ENCODE results near the gene IRGC. TPM values are rescaled to one million over a fixed set of nuclear protein-coding genes. Genes with fewer than 3 reads are reported as not detected.

IRGC gene
- total RNA-seq, 1 donor = not detected

DNA sequence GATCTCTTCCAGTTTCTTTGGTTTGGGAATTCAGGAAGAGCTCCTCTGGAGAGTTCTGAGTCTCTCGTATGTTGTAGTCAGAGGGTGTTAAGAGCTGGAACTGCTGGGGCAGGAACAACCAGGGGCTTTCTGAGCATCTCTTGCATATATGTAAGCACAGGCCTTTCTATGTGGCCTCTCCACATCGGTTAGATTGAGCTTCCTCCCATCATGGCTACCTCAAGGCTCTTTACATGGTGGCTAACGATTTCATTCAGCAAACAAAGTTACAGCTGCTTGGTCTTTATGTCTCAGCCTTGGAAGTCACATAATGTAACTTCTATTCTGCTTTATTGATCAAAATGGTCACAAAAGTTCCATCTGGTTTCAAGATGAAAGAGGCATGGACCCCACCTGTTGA, 25.4 kb upstream of the IRGC start:
- DNase-seq (ENCODE audit: low read depth in 2 of 3, low spot score in 2 of 3) = no peak

DNA sequence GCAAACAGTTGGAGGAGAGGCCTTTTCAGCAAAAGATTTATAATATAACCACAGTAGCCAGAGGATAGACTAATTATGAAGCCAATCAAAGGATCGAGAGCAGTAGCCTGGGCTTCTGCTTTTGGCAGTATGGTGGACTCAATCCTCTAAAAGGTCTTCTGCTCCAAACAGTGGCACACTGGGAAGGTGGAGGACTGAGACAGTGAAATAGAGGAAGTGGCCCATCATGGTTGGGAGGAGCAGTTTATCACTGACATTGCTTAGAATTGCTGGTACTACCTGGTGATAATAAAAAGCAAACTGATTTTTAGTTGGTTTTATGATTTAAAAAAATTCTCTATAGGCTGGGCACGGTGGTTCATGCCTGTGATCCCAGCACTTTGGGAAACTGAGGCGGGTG, 25.0 kb upstream of the IRGC start:
- DNase-seq (ENCODE audit: low read depth in 2 of 3, low spot score in 2 of 3) = no peak

DNA sequence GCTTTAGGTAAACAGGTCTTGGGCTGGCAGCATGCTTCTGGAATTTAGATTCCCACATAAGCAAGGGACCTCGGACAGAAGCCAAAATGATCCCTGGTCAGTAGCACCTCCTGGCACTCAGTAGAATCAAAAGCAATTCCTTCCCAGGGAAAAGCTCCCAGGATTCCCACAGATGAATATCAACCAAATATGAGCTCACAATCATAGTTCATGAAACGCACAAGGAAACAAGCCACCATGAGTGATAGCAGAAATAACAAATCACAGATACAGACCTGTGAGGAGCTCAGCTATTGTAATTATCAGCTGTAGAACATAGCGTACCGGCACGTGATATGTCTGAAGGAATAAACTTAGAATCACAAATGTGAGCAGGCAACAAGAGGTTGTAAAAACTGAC, 24.1 kb upstream of the IRGC start:
- DNase-seq (ENCODE audit: low read depth in 2 of 3, low spot score in 2 of 3) = no peak

DNA sequence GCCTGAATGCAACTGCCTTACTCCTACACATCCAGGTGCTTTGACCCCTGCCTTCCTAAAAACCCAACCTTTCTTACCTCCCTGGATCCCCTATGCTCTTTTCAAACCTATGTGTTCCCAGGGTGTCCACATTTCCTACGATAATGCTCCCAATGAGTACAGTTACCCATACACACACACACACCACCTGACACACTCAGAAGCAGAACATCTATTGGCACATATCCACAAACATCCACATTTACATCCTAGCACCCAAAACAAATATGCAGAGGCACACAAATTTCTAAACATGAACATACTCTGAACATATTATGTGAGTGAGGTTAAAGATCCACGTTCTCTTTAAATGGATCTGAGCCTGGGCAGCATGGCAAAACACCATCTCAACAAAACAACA, 23.5 kb upstream of the IRGC start:
- DNase-seq (ENCODE audit: low read depth in 2 of 3, low spot score in 2 of 3) = no peak

DNA sequence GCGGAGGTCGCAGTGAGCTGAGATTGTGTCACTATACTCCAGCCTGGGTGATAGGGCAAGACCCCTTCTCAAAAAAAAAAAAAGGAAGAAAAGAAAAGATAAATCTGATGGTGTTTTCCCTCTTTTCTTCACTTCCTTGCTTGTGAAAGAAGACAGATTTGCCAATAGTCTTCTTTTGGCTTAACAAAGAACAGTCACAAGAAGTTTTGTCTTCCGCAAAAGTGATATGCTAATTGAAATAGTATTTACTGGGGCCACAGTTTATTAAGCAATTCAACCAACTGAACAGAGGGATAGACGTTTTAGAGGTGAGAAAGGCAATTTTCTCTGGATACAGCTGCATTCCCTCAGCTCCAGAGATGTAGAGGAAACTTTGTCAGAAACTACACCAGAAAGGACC, 23.0 kb upstream of the IRGC start:
- DNase-seq (ENCODE audit: low read depth in 2 of 3, low spot score in 2 of 3) = no peak

DNA sequence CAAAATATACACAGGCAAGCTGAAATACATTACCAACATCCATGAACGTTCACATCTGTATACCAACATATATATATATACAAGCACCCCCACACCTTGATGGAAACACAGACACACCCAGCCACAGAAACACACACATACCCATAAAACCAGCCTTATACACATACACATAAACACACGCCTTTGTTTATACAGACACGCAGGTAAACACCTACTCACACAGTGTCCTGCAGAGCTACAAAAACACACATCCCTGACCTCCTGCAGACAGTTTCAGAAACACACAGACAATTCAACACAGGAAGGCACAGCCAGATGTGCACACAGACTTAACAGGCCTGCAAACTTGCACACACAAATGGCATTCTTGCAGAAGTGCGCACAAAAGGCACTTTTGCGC, 21.3 kb upstream of the IRGC start:
- DNase-seq (ENCODE audit: low read depth in 2 of 3, low spot score in 2 of 3) = no peak

DNA sequence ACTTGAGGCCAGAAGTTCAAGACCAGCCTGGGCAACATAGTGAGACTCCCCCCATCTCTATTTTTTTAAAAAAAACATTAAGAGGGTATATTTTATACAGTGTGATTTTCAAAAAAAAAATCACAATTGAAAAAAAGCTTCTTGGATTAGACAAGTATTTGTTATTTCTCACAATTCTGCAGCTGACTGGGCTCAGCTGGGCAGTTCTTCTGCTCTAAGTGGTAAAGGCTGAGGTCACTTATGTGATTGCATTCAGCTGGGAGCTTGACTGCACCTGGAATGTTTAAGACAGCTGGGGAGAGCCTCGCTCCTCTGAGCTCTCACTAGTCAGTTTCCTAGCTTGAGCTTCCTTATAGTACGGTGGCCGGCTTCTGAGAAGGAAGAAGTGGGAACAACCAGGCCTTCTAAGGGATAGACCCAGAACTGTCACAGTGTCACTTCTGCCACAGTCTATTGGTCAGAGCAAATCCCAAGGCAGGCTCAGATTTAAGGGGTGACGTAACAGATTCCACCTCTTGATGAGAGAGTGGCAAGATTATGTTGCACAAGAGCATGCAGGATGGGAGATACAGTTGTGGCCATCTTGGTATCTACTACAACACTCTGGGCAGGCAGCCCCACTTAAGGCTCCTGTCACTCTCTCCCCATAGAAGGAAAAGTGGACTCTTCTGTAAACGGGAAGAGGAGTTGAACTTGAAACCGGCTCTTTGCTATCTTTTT, 19.7 kb upstream of the IRGC start:
- no peak for DNase-seq (ENCODE audit: low read depth in 2 of 3, low spot score in 2 of 3)

DNA sequence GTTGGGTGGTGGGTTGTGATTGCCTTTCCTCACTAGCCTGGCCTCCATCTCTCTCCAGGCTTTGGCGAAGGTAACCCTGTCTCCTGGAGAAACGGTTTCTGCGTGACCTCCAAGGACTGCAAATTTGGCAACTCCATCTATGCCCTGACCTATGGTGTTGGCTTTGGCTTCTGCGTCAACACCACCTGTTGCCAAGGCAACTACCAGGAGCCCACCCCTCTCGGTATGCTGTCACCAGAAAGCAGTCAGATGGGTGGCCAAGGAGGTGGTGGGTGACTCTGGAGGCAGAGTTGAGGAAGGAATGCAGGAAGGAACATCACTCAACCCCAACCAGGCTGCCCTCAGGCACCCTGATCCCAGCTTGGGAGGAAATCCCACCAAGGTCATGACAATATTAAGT, 18.6 kb upstream of the IRGC start:
- DNase-seq (ENCODE audit: low read depth in 2 of 3, low spot score in 2 of 3) = no peak

DNA sequence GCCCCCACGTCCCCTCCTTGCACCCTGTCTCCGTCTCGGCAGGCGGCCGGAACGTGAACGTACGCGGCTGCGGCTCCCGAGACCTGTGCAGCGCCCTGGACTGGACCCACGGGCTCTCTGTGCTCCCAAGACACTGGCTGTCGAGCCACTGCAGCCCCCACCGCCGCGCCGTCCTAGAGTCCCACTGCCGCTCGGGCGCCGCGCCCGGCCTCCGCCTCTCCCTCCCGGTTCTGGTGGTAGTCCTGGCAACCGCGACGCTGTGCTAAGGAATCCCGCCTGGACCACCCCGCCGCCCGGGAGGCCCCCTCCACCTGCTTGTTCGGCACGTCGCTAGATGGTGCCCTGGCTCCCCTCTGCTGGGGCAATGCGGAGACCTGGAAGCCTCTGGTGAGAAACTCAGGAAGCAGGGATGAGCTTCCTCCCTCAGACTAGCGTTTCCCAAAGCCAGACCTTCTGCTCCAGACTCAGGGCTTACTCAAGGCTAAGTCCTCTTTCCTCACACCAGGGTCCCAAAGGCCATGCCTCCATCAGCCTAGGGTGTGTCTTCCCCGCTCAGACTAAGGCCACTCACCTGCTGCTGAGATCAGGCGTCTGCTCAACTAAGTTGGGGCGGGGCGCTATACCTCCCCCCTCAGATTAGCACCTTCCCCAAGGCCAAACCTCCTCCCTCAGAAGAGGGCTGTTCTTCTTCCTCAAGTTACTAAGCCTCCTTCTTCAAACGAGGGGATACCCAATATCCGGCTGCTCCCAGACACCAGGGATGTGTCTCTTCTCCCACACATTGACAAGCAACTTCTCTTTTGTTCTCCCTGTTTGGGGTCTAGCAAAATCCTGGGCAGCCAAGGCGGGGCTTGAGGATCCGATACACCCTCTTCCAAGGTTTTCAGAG, 16.1 kb upstream of the IRGC start:
- DNase-seq (ENCODE audit: low read depth in 2 of 3, low spot score in 2 of 3) = no peak

DNA sequence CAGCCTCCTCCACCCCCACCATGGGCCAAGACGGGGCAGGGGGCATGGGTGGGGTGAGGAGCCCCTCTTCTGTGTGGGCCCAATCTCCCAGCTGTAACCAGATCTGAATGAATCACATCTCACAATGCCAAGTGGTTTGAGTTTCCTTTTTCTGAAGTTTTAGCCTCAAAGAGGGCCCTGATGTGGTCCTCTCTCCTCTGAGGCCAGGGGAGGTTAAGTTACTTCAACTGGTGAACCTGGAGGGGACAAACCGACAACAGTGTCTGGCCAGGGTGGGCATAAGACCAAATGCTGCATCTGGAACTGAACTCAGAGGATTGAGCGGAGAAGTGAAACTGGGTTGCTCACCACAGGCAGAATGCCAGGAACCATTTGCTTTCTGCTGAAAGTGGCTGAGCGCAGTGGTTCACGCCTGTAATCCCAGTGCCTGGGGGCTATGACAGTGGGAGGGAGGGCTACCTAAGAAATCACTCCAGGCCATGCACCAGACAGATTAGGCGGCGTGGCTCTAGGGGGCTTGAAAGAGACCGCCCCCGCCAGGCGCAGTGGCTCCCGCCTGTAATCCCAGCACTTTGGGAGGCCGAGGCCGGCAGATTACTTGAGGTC, 15.4 kb upstream of the IRGC start:
- DNase-seq (ENCODE audit: low read depth in 2 of 3, low spot score in 2 of 3) = peak in 2 of 3 donors; percentile 41 to 59

DNA sequence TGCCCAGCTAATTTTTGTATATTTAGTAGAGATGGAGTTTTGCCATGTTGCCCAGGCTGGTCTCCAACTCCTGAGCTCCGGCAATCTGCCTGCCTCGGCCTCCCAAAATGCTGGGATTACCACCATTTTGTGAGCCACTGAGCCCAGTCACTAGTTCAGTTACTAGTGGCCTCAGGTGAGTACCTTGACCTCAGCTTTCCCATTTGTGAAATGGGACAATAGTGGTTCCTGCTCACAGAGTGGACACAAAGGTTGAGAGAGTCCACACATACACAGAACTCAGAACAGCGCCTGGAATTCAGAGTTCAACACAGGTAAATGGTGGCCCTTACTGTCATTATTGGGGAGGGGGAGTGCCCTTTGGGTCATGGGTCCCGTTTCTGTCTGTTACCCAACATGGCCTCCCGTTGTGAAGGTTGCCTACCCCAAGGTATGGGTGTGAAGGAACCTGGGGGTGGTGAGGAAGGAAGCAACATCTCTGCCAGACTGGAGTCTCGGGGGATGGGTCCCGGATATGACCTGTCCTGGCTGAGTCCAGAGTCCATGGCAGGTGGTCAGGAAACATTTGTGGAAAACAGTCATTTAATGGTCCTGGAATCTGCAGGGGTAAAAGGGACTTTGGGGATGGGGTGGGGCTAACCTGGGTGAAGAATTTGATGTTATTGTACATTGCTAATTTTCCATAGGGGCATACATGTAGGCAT, 11.7 kb upstream of the IRGC start:
- DNase-seq (ENCODE audit: low read depth in 2 of 3, low spot score in 2 of 3) = no peak

DNA sequence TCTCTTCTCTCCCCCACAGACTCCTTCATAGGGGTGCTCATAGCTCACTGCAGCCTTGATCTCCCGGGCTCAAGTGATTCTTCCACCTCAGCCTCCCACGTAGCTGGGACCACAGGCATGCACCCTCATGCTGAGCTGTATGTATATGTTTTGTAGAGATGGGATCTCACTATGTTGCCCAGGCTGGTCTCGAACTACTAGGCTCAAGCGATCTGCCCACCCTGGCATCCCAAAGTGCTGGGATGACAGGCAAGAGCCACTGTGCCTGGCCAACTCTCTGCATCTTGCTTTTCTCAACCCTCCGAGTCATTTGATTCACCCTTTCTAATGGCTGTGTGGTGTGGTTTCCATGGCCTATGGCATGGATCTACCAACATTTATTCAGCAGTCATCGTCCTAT, 10.1 kb upstream of the IRGC start:
- no peak for DNase-seq (ENCODE audit: low read depth in 2 of 3, low spot score in 2 of 3)

DNA sequence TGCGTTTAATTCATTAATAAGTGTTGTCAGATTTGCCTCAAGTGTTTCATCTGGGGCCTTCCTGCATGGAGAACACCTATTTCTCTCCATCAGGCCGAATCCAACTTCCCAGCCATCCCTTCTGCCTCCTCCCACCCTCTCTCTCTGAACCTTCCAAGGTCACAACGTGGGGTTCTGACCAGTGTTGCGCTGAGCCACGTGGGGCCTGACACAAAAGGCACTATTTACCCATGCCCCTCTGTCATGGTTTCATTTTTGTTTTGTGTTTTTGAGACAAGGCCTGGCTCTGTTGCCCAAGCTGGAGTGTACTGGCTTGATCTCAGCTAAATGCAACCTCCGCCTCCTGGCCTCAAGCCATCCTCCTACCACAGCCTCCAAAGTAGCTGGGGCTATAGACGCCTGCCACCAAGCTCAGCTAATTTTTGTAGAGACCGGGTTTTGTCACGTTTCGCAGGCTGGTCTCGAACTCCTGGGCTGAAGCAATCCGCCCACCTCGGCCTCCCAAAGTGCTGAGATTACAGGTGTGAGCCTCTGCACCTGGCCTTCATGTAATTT, 8.6 kb upstream of the IRGC start:
- no peak for DNase-seq (ENCODE audit: low read depth in 2 of 3, low spot score in 2 of 3)

DNA sequence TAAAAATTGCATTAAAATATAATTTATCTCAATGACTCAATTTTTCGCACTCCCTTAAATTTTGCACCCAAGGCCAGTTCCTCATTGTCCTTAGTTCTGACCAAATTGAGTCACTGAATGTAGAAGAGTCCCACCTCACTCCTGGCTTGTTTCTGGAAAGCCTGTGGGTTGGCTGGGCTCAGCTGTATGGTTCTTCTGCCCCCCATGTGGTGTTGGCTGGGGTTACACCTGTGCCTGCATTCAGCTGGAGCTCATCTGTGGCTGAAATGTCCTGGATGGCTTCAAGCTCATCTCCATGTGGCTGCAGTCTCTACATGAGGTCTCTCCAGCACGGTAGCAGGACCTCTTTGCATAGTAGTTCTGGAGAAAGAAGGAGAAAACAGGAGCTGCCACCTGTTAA, 7.2 kb upstream of the IRGC start:
- DNase-seq (ENCODE audit: low read depth in 2 of 3, low spot score in 2 of 3) = no peak

DNA sequence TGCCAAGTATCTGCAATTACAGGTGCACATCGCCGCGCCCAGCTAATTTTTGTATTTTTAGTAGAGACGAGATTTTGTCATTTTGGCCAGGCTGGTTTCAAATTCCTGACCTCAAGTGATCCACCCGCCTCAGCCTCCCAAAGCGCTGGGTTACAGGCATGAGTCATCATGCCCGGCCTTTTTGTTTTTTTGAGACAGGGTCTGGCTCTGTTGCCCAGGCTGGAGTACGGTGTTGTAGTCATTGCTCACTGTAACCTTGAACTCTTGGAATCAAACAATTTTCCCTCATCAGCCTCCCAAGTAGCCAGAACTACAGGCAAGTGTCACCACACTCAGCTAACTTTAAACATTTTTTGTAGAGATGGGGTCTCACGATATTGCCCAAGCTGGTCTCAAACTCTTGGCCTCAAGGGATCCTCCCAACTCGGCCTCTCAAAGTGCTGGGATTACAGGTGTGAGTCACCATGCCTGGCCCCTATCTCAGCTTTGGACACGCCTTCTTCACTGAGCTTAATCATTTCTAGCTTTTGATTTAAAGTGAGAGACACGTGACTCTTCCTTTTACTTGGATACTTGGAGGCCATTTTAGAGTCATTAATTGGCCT, 4.0 kb upstream of the IRGC start:
- no peak for DNase-seq (ENCODE audit: low read depth in 2 of 3, low spot score in 2 of 3)

DNA sequence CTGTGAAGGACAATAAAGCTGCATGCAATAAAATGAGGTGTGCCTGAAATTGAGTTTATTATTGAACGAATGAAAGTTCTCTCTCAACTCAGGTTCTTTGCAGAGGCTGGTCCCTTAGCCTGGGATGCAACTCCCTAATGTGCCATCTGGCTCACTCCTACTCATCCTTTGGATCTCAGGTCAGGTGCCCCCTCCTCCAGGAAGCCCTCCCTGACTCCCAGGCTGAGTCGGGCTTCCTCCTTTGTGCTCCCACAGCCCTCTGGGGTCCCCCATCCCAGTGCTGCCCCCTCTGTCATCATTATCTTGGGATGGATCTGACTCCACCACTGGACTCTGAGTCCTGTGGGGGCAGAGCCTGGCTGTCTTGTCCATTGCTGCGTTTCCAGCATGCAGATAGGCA, 2.7 kb upstream of the IRGC start:
- DNase-seq (ENCODE audit: low read depth in 2 of 3, low spot score in 2 of 3) = no peak

DNA sequence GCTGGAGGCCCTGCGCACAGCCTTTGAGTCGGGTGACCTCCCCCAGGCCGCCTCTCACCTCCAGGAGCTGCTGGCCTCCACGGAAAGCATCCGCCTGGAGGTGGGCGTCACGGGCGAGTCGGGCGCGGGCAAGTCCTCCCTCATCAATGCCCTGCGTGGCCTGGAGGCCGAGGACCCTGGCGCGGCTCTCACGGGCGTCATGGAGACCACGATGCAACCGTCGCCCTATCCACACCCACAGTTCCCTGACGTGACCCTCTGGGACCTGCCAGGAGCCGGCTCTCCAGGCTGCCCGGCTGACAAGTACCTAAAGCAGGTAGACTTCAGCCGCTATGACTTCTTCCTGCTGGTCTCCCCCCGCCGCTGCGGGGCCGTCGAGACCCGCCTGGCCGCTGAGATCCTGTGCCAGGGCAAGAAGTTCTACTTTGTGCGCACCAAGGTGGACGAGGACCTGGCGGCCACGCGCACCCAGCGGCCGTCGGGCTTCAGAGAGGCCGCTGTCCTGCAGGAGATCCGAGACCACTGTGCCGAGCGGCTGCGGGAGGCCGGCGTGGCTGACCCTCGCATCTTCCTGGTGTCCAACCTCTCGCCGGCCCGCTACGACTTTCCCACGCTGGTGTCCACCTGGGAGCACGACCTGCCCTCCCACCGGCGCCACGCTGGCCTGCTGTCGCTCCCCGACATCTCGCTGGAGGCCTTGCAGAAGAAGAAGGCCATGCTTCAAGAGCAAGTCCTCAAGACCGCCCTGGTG, 2.9 kb downstream of the IRGC start:
- no peak for DNase-seq (ENCODE audit: low read depth in 2 of 3, low spot score in 2 of 3)

DNA sequence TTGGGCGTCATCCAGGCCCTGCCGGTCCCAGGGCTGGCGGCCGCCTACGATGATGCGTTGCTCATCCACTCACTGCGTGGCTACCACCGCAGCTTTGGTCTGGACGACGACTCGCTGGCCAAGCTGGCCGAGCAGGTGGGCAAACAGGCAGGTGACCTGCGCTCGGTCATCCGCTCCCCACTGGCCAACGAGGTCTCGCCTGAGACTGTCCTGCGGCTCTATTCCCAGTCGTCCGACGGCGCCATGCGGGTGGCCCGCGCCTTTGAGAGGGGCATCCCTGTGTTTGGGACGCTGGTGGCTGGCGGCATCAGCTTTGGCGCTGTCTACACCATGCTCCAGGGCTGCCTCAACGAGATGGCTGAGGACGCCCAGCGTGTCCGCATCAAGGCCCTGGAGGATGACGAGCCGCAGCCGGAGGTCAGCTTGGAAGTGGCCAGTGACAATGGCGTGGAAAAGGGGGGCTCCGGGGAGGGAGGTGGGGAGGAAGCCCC, 3.5 kb downstream of the IRGC start:
- DNase-seq (ENCODE audit: low read depth in 2 of 3, low spot score in 2 of 3) = no peak

DNA sequence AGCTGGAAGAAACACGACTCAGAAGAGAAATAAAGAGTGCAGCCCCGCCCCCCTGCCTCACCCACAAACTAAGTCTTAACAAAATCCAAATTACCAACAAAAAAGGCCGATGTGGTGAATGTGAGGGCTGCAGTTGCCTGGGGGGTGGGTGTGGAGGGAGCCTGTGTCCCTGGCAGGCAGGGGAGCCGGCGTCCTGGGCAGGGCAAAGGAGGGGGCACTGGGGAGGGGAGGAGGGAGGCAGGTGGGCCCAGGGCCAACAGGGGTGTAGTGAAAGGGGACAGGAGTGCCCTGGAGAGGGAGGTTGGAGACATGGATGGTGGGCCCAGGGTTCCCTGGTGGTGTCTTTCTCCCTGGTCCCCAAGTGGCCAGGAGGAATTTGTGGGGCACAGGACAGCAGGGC, 4.0 kb downstream of the IRGC start:
- no peak for DNase-seq (ENCODE audit: low read depth in 2 of 3, low spot score in 2 of 3)

DNA sequence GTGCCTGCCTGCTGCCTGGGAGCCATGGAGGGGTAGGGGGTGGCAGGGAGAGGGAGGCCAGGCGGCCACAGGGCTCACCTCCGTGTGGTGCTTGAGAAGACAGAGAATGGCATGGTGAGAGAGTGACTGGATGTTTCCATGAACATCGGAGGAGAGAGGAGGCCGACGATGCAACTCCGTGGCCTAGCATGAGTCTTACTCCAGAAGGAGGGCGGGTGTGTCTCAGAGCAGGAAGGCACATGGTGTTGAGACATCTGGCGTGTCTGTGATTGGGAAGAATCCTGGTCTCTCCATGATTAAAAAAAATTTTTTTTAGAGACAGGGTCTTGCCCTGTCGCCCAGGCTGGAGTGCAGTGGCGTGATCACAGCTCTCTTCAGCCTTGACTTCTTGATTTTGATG, 5.1 kb downstream of the IRGC start:
- no peak for DNase-seq (ENCODE audit: low read depth in 2 of 3, low spot score in 2 of 3)

Measured in hematopoietic multipotent progenitor cell (in vitro differentiated cells).